Stomach (tissue), 9 donors: ENCODE measurements around the gene RAB27A. TPM values are rescaled to one million over a fixed set of nuclear protein-coding genes. Genes with fewer than 3 reads are reported as not detected.
A peak's percentile ranks its signal among the peaks of the same experiment; 100 is the strongest.
"Not testable (repeated sequence)": the region's sequence is repeated elsewhere in the genome, so short reads cannot be mapped to it uniquely, and the experiment has no call there.

ENCODE experiments used
- DNase-seq, 2 donors: peaks; one replicate each; pipeline versions ENCODE4 v3.0.0 to v3.0.0-alpha.2; 2013 to 2019
- H3K27ac ChIP-seq, 5 donors: fragments of 200-600 bp in 4 of 5; sonication (generic) in 4 of 5; one replicate each; pipeline ENCODE4 v1.5.1; 2013 to 2019; ENCODE audit warnings: mild to moderate bottlenecking in 1 of 5, moderate library complexity in 1 of 5
- H3K27me3 ChIP-seq, 3 donors: fragments of 200-600 bp; sonication (generic); one replicate each; pipeline ENCODE4 v1.5.1; 2017 to 2019; ENCODE audit warnings: mixed run types in 1 of 3
- H3K36me3 ChIP-seq, 4 donors: fragments of 200-600 bp; sonication (generic); 1 replicate in 3 of 4; 2 replicates in 1 of 4; pipeline ENCODE4 v1.5.1; 2016 to 2019
- H3K4me1 ChIP-seq, 4 donors: fragments of 200-600 bp; sonication (generic); one replicate each; pipeline ENCODE4 v1.5.1; 2016 to 2019
- H3K4me3 ChIP-seq, 4 donors: fragments of 200-600 bp; sonication (generic) in 3 of 4; one replicate each; pipeline ENCODE4 v1.5.1; 2016 to 2019; ENCODE audit warnings: mild to moderate bottlenecking in 1 of 4
- H3K9me3 ChIP-seq, 4 donors: fragments of 200-600 bp; sonication (generic); one replicate each; pipeline ENCODE4 v1.5.1; 2016 to 2019
- CTCF ChIP-seq, 7 experiments: fragments of 450-650 bp in 4 of 7; fragments of 200-600 bp in 3 of 7; sonication (generic) in 3 of 7; IDR thresholded peaks; one replicate each; pipeline ENCODE4 v1.5.1; 2016 to 2019; ENCODE audit warnings: antibody characterized with exemption in 7 of 7, control low read depth in 2 of 7, mild to moderate bottlenecking in 1 of 7
- EP300 ChIP-seq: sonication (generic); formaldehyde crosslinking; IDR thresholded peaks from one replicate; pipeline ENCODE4 v1.6.1; 2017; ENCODE audit warnings: antibody characterized with exemption
- POLR2A ChIP-seq, 4 donors: fragments of 450-650 bp; IDR thresholded peaks; one replicate each; pipeline ENCODE4 v1.6.1; 2016; ENCODE audit warnings: antibody characterized with exemption in 4 of 4, control low read depth in 2 of 4, mild to moderate bottlenecking in 1 of 4, moderate library complexity in 1 of 4
- POLR2AphosphoS5 ChIP-seq, 3 donors: sonication (generic); formaldehyde crosslinking; IDR thresholded peaks; one replicate each; pipeline ENCODE4 v1.6.1; 2016; ENCODE audit warnings: antibody characterized with exemption in 3 of 3
- WGBS, 5 donors: extraction: QIAGEN DNeasy Blood & Tissue Kit in 3 of 5; methylation state at CpG; one replicate each; pipeline versions ENCODE4 v1.1.5 to v1.1.7; 2013 to 2018; 5-methylcytosine and 5-hydroxymethylcytosine counted together
- intact Hi-C: fragments of 100-400 bp; cut with DNase I; formaldehyde crosslinking; loops from one replicate; pipeline ENCODE4 v1.15.1; 2023; ENCODE audit warnings: low total_unique reads
- polyA plus RNA-seq, 3 donors: library from polyadenylated mRNA; stranded (reverse); fragments of 200-250 nt; gene quantifications; one replicate each; pipeline ENCODE4 v1.2.3, GENCODE V29; 2013
- total RNA-seq, 5 donors: library from RNA; depleted of rRNA; stranded (reverse); fragments of >200 nt; gene quantifications; one replicate each; pipeline versions ENCODE4 v1.1.0 to v1.2.3, GENCODE V29; 2014 to 2016
- donor health status: healthy with polysubstance abuse.
- donor health status: Bipolar disorder and iron deficiency.
- donor health status: healthy.

RAB27A gene
- total and polyA plus RNA-seq, 8 donors, result 4.3 to 146 (median 58.1) TPM

DNA sequence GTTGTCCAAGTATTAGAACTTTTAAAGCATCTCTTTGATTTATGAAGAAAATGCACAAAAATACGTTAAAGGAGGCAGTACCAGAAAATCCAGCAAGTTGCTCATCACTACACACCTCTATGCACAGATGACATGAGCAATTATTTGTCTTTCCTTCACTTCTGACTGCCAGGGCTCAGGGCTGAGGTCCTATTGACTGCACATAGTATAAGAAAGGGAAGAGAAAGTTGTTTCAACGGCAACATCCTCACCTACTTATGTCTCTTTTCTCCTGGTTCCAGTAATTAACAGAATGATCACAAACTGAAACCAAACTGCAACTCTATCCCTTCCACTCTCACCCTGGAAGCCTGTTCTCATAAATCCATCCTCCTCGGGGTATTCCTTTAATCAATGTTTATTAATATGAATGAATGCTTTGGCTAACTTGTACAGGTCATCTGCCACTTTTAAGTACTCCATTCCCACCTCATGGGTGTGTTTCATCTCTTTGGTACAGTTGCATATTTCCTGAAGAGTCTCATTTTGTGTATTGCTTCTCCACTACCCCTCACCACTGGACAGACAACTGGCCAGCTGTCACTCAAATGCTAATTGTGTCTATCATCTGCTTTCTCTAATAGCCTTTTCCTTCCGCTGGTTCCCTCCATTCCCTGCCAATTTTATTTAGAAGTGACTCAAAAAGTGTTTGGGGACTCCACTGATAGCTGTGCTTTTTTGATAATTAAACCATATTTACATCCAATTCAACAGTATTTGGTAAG, 34.5 kb downstream of the RAB27A start:
- H3K36me3 ChIP-seq, result no peaks in the 10 kb centered on the region
- peaks cover 48 to 77% (median 57%) of the 10 kb centered on the region in 4 donors for H3K4me1 ChIP-seq
- TF ChIP-seq POLR2AphosphoS5 (IDR thresholded peaks at IDR 0.05) (no peak), POLR2A (IDR thresholded peaks at IDR 0.05) (no peak), EP300 (no peak), CTCF (IDR thresholded peaks at IDR 0.05) (no peak)
- no peaks in the 10 kb centered on the region for H3K27me3 ChIP-seq
- intact Hi-C loops, result no loop called here
- DNase-seq, result no peak
- H3K27ac ChIP-seq, result peak overlapping the region in 4 of 5 donors; percentile 25 to 66 (median 48)
- peak overlapping the region in 1 of 4 donors; percentile 33 for H3K4me3 ChIP-seq
- no peaks in the 10 kb centered on the region for H3K9me3 ChIP-seq
- WGBS, 5 donors, result 48 to 65% (median 51%) methylated on average over 4 of the region's 4 CpGs

GRCh38 chr15:55253580-55253979, 36.0 kb downstream of the RAB27A start:
- DNase-seq, result no peak
- peaks cover 0 to 3% (median 0%) of the 10 kb centered on the region in 4 donors for H3K36me3 ChIP-seq
- no peak overlapping the region for H3K4me3 ChIP-seq
- intact Hi-C loops, result no loop called here
- no peaks in the 10 kb centered on the region for H3K27me3 ChIP-seq
- WGBS, 5 donors, result 16 to 32% (median 20%) methylated on average over 3 of the region's 3 CpGs
- H3K9me3 ChIP-seq, result no peaks in the 10 kb centered on the region
- peaks cover 60 to 92% (median 71%) of the 10 kb centered on the region in 4 donors for H3K4me1 ChIP-seq
- H3K27ac ChIP-seq, result peak overlapping the region; percentile 30 to 84 (median 64)
- TF ChIP-seq CTCF (IDR thresholded peaks at IDR 0.05) (no peak), EP300 (no peak), POLR2AphosphoS5 (IDR thresholded peaks at IDR 0.05) (no peak), POLR2A (IDR thresholded peaks at IDR 0.05) (no peak)

DNA sequence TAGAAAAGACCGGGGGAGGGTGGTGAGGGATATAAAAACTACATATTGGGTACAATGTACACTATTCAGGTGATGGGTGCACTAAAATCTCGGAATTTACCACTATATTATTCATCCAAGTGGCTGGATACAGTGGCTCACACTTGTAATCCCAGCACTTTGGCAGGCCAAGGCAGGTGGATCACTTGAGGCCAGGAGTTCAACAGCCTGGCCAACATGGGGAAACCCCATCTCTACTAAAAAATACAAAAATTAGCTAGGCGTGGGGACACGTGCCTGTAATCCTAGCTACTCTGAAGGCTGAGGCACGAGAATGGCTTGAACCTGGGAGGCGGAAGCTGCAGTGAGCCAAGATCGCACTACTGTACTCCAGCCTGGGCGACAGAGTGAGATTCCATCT, 37.4 kb downstream of the RAB27A start:
- Histone ChIP-seq H3K27ac (peak overlapping the region in 3 of 5 donors; percentile 3 to 84 (median 79)), H3K4me1 (peaks cover 66 to 100% (median 78%) of the 10 kb centered on the region in 4 donors)
- WGBS, 5 donors, result 93 to 95% (median 95%) methylated on average over 8 of the region's 8 CpGs
- H3K27me3 ChIP-seq, intact Hi-C loops, H3K9me3 ChIP-seq, H3K4me3 ChIP-seq, DNase-seq, H3K36me3 ChIP-seq: not testable (repeated sequence)

GRCh38 chr15:55250941-55251340, 38.7 kb downstream of the RAB27A start:
- Histone ChIP-seq H3K4me3 (no peak overlapping the region), H3K27ac (peak overlapping the region; percentile 50 to 84 (median 63)), H3K4me1 (peaks cover 61 to 98% (median 74%) of the 10 kb centered on the region in 4 donors), H3K9me3 (no peaks in the 10 kb centered on the region), H3K27me3 (no peaks in the 10 kb centered on the region), H3K36me3 (peaks cover 0 to 3% (median 0%) of the 10 kb centered on the region in 4 donors)
- DNase-seq, result no peak
- intact Hi-C loops, result no loop called here
- WGBS, 5 donors, result 53 to 62% (median 57%) methylated on average over 4 of the region's 4 CpGs
- no peak for TF ChIP-seq CTCF (IDR thresholded peaks at IDR 0.05)
- no peak for TF ChIP-seq POLR2A (IDR thresholded peaks at IDR 0.05)
- no peak for TF ChIP-seq EP300
- TF ChIP-seq POLR2AphosphoS5 (IDR thresholded peaks at IDR 0.05), result no peak

DNA sequence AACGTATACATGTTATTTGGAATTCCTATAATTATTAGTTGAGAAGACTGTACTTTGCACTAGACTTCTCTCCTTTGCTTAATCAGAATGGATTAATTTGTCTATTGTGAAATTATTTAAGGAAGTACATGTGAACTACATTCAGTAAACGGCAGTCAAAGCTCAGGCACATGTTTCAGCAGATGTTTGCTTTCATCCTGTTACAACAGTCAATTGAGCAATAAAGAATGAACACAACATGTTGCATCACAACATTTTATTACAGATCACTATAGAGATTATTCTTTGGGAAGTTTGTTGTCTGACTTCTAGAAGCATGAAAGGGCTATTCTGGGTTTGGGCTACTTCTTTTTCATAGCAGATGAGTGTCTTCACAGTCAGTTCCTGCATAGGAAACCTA, 39.2 kb downstream of the RAB27A start:
- intact Hi-C loops, result no loop called here
- H3K27me3 ChIP-seq, result no peaks in the 10 kb centered on the region
- 18 to 30% (median 24%) methylated on average over 2 of the region's 2 CpGs for WGBS, 5 donors
- peak overlapping the region in 4 of 5 donors; percentile 50 to 84 (median 68) for H3K27ac ChIP-seq
- H3K4me1 ChIP-seq, result peaks cover 59 to 98% (median 69%) of the 10 kb centered on the region in 4 donors
- TF ChIP-seq POLR2A (IDR thresholded peaks at IDR 0.05), result no peak
- TF ChIP-seq POLR2AphosphoS5 (IDR thresholded peaks at IDR 0.05), result peak in 2 of 3 donors; percentile 87 to 89
- no peak overlapping the region for H3K4me3 ChIP-seq
- H3K9me3 ChIP-seq, result no peaks in the 10 kb centered on the region
- H3K36me3 ChIP-seq, result peaks cover 0 to 3% (median 0%) of the 10 kb centered on the region in 4 donors
- peak in 1 of 2 donors; percentile 38 for DNase-seq

DNA sequence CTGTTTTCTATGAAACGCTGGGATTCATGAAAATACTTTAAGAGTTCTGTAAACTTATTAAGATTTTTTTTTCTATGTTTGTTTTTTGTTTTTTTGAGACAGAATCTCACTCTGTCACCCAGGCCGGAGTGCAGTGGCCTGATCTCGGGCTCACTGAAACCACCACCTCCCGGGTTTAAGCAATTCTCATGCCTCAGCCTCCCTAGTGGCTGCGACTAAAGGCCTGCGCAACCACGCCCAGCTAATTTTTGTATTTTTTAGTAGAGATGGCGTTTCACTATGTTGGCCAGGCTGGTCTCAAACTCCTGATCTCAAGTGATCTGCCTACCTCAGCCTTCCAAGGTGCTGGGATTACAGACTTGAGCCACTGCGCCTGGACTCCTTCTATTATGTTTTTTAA, 39.7 kb downstream of the RAB27A start:
- H3K27me3 ChIP-seq, DNase-seq, H3K9me3 ChIP-seq, H3K36me3 ChIP-seq, intact Hi-C loops, H3K4me3 ChIP-seq: not testable (repeated sequence)
- Histone ChIP-seq H3K27ac (peak overlapping the region; percentile 28 to 84 (median 63)), H3K4me1 (peaks cover 54 to 97% (median 66%) of the 10 kb centered on the region in 4 donors)
- WGBS, 5 donors, result 84 to 91% (median 86%) methylated on average over 9 of the region's 9 CpGs
